IMR-90 (cell line): ENCODE data around the gene SRBD1. TPM values are rescaled to one million over a fixed set of nuclear protein-coding genes. Genes with fewer than 3 reads are reported as not detected.

Source experiments
- ATAC-seq: fragments of 200-7000 bp; cut with Tn5 transposase; 2 replicates; pipeline ENCODE4 v1.9.1; 2020; ENCODE audit warnings: low read depth, mild to moderate bottlenecking, moderate library complexity
- BruUV-seq: library from RNA; stranded (reverse); fragments of 400-500 nt; replicated peaks from 2 replicates; lab custom pipeline; 2021; lab: Mats Ljungman, UMichigan
- CTCF ChIA-PET: fragments of 300-600 bp; formaldehyde crosslinking; extraction: SDS; loops from one replicate; lab custom pipeline; 2021; ENCODE audit warnings: antibody characterized with exemption; lab: Yijun Ruan, JAX
- POLR2A ChIA-PET: fragments of 300-600 bp; sonication (Branson Sonifier 250); formaldehyde crosslinking; loops from one replicate; lab custom pipeline; 2022; ENCODE audit warnings: antibody characterized with exemption; ENCODE audit not compliant: unreplicated experiment; lab: Charles Lee
- DNase-seq: peaks from one replicate; pipeline ENCODE4 v3.0.0; 2013
- H2AFZ ChIP-seq: replicated peaks from 2 replicates; pipeline ENCODE3; 2013; ENCODE audit warnings: low read length, mild to moderate bottlenecking; ENCODE audit not compliant: poor library complexity
- H2AK5ac ChIP-seq: 2 replicates; pipeline ENCODE4 v1.6.1; 2013; ENCODE audit warnings: low read depth, low read length, inconsistent platforms
- H2AK9ac ChIP-seq: replicated peaks from 2 replicates; pipeline ENCODE3; 2013; ENCODE audit warnings: mild to moderate bottlenecking, low read depth, low read length, moderate library complexity; ENCODE audit not compliant: poor library complexity
- H2BK120ac ChIP-seq: 2 replicates; pipeline ENCODE4 v1.6.1; 2013; ENCODE audit warnings: low read depth, low read length, inconsistent platforms
- H2BK15ac ChIP-seq: 3 replicates; pipeline ENCODE4 v1.6.1; 2013; ENCODE audit warnings: low read depth, low read length, inconsistent platforms
- H2BK20ac ChIP-seq: 2 replicates; pipeline ENCODE4 v1.6.1; 2013; ENCODE audit warnings: low read depth, mild to moderate bottlenecking, inconsistent platforms, low read length, moderate library complexity
- H2BK5ac ChIP-seq: 2 replicates; pipeline ENCODE4 v1.6.1; 2013; ENCODE audit warnings: mild to moderate bottlenecking, low read depth, low read length, inconsistent platforms; ENCODE audit not compliant: poor library complexity, severe bottlenecking
- H3K14ac ChIP-seq: replicated peaks from 2 replicates; pipeline ENCODE4 v1.6.1; 2013; ENCODE audit warnings: low read depth, low read length, inconsistent platforms
- H3K18ac ChIP-seq: 2 replicates; pipeline ENCODE4 v1.6.1; 2013; ENCODE audit warnings: low read depth, low read length, control low read depth
- H3K23ac ChIP-seq: 2 replicates; pipeline ENCODE4 v1.6.1; 2013; ENCODE audit warnings: low read depth, low read length, inconsistent platforms
- H3K27ac ChIP-seq: 2 replicates; pipeline ENCODE4 v1.5.1; 2013; ENCODE audit warnings: mild to moderate bottlenecking, control low read depth, low read length; ENCODE audit not compliant: insufficient read depth
- H3K27me3 ChIP-seq: 2 replicates; pipeline ENCODE4 v1.6.1; 2013; ENCODE audit warnings: low read length; ENCODE audit not compliant: control insufficient read depth, insufficient read depth
- H3K36me3 ChIP-seq: 2 replicates; pipeline ENCODE4 v1.6.1; 2013; ENCODE audit warnings: low read length, mixed read lengths; ENCODE audit not compliant: control insufficient read depth, insufficient read depth
- H3K4ac ChIP-seq: 2 replicates; pipeline ENCODE4 v1.6.1; 2013; ENCODE audit warnings: low read depth, low read length, inconsistent platforms
- H3K4me1 ChIP-seq: 2 replicates; pipeline ENCODE4 v1.6.1; 2013; ENCODE audit warnings: low read length, mixed read lengths; ENCODE audit not compliant: control insufficient read depth, insufficient read depth
- H3K4me2 ChIP-seq: 2 replicates; pipeline ENCODE4 v1.6.1; 2013; ENCODE audit warnings: low read depth, mild to moderate bottlenecking, control low read depth, low read length, moderate library complexity
- H3K4me3 ChIP-seq: 2 replicates; pipeline ENCODE4 v1.5.1; 2013; ENCODE audit warnings: low read depth, mild to moderate bottlenecking, control low read depth, low read length, moderate library complexity; ENCODE audit not compliant: insufficient read depth
- H3K56ac ChIP-seq: 2 replicates; pipeline ENCODE4 v1.6.1; 2013; ENCODE audit warnings: low read length, inconsistent platforms; ENCODE audit not compliant: insufficient read depth; ENCODE audit errors: extremely low read depth
- H3K79me1 ChIP-seq, 2 experiments: 2 replicates each; pipeline ENCODE4 v1.6.1; 2013; ENCODE audit warnings: low read length in 2 of 2, inconsistent platforms in 1 of 2, low read depth in 1 of 2
- H3K9ac ChIP-seq: 2 replicates; pipeline ENCODE4 v1.6.1; 2013; ENCODE audit warnings: low read depth, low read length, control low read depth
- H3K9me1 ChIP-seq: 2 replicates; pipeline ENCODE4 v1.6.1; 2013; ENCODE audit warnings: low read length, inconsistent platforms; ENCODE audit not compliant: insufficient read depth
- H3K9me3 ChIP-seq: 2 replicates; pipeline ENCODE4 v1.6.1; 2013; ENCODE audit warnings: low read length; ENCODE audit not compliant: control insufficient read depth, insufficient read depth
- H4K20me1 ChIP-seq: 2 replicates; pipeline ENCODE4 v1.6.1; 2013; ENCODE audit warnings: low read length, inconsistent platforms; ENCODE audit not compliant: insufficient read depth
- H4K5ac ChIP-seq: 2 replicates; pipeline ENCODE4 v1.6.1; 2013; ENCODE audit warnings: mild to moderate bottlenecking, low read depth, low read length, control low read depth
- H4K8ac ChIP-seq, 2 experiments: 2 replicates each; pipeline ENCODE4 v1.6.1; 2013; ENCODE audit warnings: low read depth in 2 of 2, low read length in 2 of 2, control low read depth in 1 of 2, inconsistent platforms in 1 of 2
- H4K91ac ChIP-seq: 2 replicates; pipeline ENCODE4 v1.6.1; 2013; ENCODE audit warnings: low read depth, low read length, inconsistent platforms; ENCODE audit not compliant: insufficient read depth
- RAD21 ChIP-seq: IDR thresholded peaks from 2 replicates; pipeline ENCODE4 v1.6.1; 2012; ENCODE audit warnings: low read length, improper control_type of control experiment
- WGBS, 2 experiments: methylation state at CpG; one replicate each; pipeline versions ENCODE4 v1.1.5 to v1.1.7; 2013; ENCODE audit warnings: missing lambda C conversion rate in 2 of 2; ENCODE audit not compliant: insufficient read length in 1 of 2; ENCODE audit errors: extremely low coverage in 2 of 2; 5-methylcytosine and 5-hydroxymethylcytosine counted together
- dilution Hi-C: fragments of 300-500 bp; cut with HindIII; formaldehyde crosslinking; loops from one replicate; pipeline ENCODE4 v1.14.3; 2018; ENCODE audit warnings: low sequenced_read_pairs; ENCODE audit not compliant: unreplicated experiment
- in situ Hi-C: fragments of 300-500 bp; cut with MboI; formaldehyde crosslinking; loops from 3 replicates; pipeline ENCODE4 v1.14.3; 2019; ENCODE audit warnings: low sequenced_read_pairs, inconsistent platforms, mixed read lengths
- intact Hi-C: fragments of 100-400 bp; cut with micrococcal nuclease; formaldehyde crosslinking; loops from 2 replicates; pipeline ENCODE4 v1.10.0; 2022
- polyA plus RNA-seq, 3 experiments: library from polyadenylated mRNA; depleted of rRNA; stranded (reverse); fragments of >200 nt; gene quantifications; 2 replicates each; pipeline ENCODE4 v1.2.3, GENCODE V29; 2012; ENCODE audit warnings: low replicate concordance in 1 of 3
- total RNA-seq: library from RNA; depleted of rRNA; stranded (reverse); fragments of >200 nt; gene quantifications from 2 replicates; pipeline ENCODE4 v1.2.3, GENCODE V29; 2012

SRBD1 gene
- total and polyA plus RNA-seq, 2 of the 4 experiments (the other 2 are of a cell fraction) = 3.5 to 14.7 TPM

DNA sequence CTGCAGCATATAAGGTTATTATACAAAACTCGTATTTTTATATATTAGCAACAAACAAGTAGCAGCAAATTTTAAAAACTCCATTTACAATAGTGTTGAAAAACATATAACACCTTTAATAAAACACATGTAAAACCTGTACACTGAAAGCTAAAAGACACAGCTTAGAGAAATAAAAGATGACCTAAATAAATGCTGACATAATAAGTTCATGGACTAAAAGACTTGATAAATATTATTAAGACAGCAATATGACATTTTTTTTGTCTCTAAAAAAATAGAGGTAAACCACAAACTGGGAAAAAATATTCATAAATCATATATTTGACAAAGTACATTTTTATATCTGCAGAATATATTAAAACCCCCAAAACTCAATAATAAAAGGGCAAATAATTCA, 201.4 kb downstream of the SRBD1 start:
- H3K18ac ChIP-seq = no peak overlapping the region
- TF ChIP-seq RAD21 = no peak
- H3K27ac ChIP-seq = no peak overlapping the region
- H3K27me3 ChIP-seq = no peaks in the 10 kb centered on the region
- H4K8ac ChIP-seq = no peak overlapping the region
- H3K14ac ChIP-seq = no peak overlapping the region
- dilution Hi-C loops (no loop called here), intact Hi-C loops (no loop called here), in situ Hi-C loops (no loop called here)
- H3K79me1 ChIP-seq = no peaks in the 10 kb centered on the region
- H4K20me1 ChIP-seq = no peaks in the 10 kb centered on the region
- no peak overlapping the region for H4K5ac ChIP-seq
- no CpG with 5 or more reads among the region's 1 CpG for WGBS, 2 experiments
- CTCF ChIA-PET = no interaction called here
- no peak overlapping the region for H3K4me3 ChIP-seq
- H2BK15ac ChIP-seq = no peak overlapping the region
- POLR2A ChIA-PET = no interaction called here
- DNase-seq (no peak), ATAC-seq (no peak)
- H3K4me2 ChIP-seq = no peak overlapping the region
- H3K4me1 ChIP-seq = peaks cover 5% of the 10 kb centered on the region
- no peak overlapping the region for H3K23ac ChIP-seq
- H2BK20ac ChIP-seq = no peak overlapping the region
- H3K9ac ChIP-seq = no peak overlapping the region
- H3K9me1 ChIP-seq = no peaks in the 10 kb centered on the region
- no peak overlapping the region for H2AFZ ChIP-seq
- no peak overlapping the region for H2AK5ac ChIP-seq
- H3K4ac ChIP-seq = no peak overlapping the region
- BruUV-seq = no TSS peak
- H2BK120ac ChIP-seq = no peak overlapping the region
- no peaks in the 10 kb centered on the region for H3K36me3 ChIP-seq
- no peaks in the 10 kb centered on the region for H3K9me3 ChIP-seq
- H2AK9ac ChIP-seq = no peak overlapping the region
- H2BK5ac ChIP-seq = no peak overlapping the region
- no peak overlapping the region for H4K91ac ChIP-seq
- H3K56ac ChIP-seq = no peak overlapping the region
